ENCODE measurements around the gene ST6GALNAC2. TPM values are rescaled to one million over a fixed set of nuclear protein-coding genes. Genes with fewer than 3 reads are reported as not detected.

Gene ST6GALNAC2
- total and polyA plus RNA-seq, 10 of the 15 experiments (the other 5 are each of a cell fraction or from before 2014, with no cell fraction given), result 0.08 to 0.41 (median 0.23) TPM; not detected in 6

DNA sequence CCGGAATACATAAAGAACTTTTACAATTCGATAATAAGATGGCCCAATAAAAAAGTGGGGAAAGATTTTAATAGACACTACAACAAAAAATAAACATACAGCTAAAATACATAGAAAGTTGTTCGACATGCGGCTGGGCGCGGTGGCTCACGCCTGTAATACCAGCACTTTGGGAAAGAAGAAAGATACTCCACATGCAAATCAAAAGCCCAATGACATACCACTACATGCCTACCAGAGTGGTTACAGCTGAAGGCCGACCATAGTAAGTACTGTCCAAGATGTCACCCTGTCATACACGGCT, 36.5 kb downstream of the ST6GALNAC2 start:
- in situ Hi-C loops (cut with MboI) (no loop called here), intact Hi-C loops (cut with micrococcal nuclease; ENCODE audit: unreplicated experiment) (no loop called here)
- ChIA-PET CTCF (interaction anchor here (1.0 to 2.4 kb wide), 9 partner anchors 11 to 132 kb away, joined by 3 to 19 read pairs (median 4); no protein-coding TSS in a partner anchor), POLR2A (interaction anchor here (1.0 to 1.2 kb wide), 2 partner anchors 8 to 11 kb away, joined by 3 to 4 read pairs; no protein-coding TSS in a partner anchor), SMC1A (ENCODE audit: uncharacterized antibody, unreplicated experiment) (interaction anchor here (0.5 to 1.4 kb wide), 5 partner anchors 9 to 331 kb away, joined by 3 to 4 read pairs (median 3); no protein-coding TSS in a partner anchor), RAD21 (ENCODE audit: unreplicated experiment) (interaction anchor here (1.0 to 2.5 kb wide), 3 partner anchors 9 to 25 kb away, joined by 3 to 15 read pairs (median 3); no protein-coding TSS in a partner anchor)
- BruUV-seq (replicated peaks), result no TSS peak
- H3K36me3 ChIP-seq (ENCODE audit: control insufficient read depth in 2 of 2, insufficient read depth in 2 of 2, low read length in 1 of 2), result no peaks in the 10 kb centered on the region; a peak in 1 of 4 replicates
- H4K20me1 ChIP-seq (ENCODE audit: control insufficient read depth, insufficient read depth), result no peaks in the 10 kb centered on the region
- H3K27me3 ChIP-seq (replicated peaks in 1 of 2; ENCODE audit: control insufficient read depth in 2 of 2, insufficient read depth in 2 of 2, low read length in 1 of 2), result no peaks in the 10 kb centered on the region; a peak in 1 of 4 replicates
- H3K79me2 ChIP-seq (ENCODE audit: control insufficient read depth, insufficient read depth, low read length), result no peaks in the 10 kb centered on the region
- H3K4me1 ChIP-seq (ENCODE audit: control insufficient read depth, insufficient read depth, low read length), result no peaks in the 10 kb centered on the region; the same call in 1 of the 2 replicates
- 70% methylated on average over 9 of the region's 9 CpGs for WGBS (ENCODE audit: insufficient coverage, insufficient replicate concordance, low lambda C conversion rate, missing lambda C conversion rate)
- no peak overlapping the region for H3K4me3 ChIP-seq
- no peak overlapping the region for H2AFZ ChIP-seq (ENCODE audit: control insufficient read depth, low read depth, low read length)
- no peak overlapping the region for H3K4me2 ChIP-seq (ENCODE audit: control insufficient read depth, insufficient read depth)
- TF ChIP-seq CBX3 (IDR thresholded peaks at IDR 0.05; ENCODE audit: borderline replicate concordance, low read depth) (no peak), ASH2L (IDR thresholded peaks at IDR 0.05; ENCODE audit: borderline replicate concordance, low read depth) (no peak), BCL11A (IDR thresholded peaks at IDR 0.05; ENCODE audit: low read depth, low read length) (no peak), POU2F2 (IDR thresholded peaks at IDR 0.05; ENCODE audit: borderline replicate concordance, low read depth, low read length) (no peak), HCFC1 (IDR thresholded peaks at IDR 0.05; ENCODE audit: low read length) (no peak), ATF7 (IDR thresholded peaks at IDR 0.05; ENCODE audit: low read depth) (no peak), KAT2A (conservative IDR thresholded peaks at IDR 0.05; ENCODE audit: control insufficient read depth, low read depth, low read length) (no peak)
- H3K9ac ChIP-seq (ENCODE audit: control insufficient read depth, insufficient read depth, low read length), result no peak overlapping the region
- no peak overlapping the region for H3K27ac ChIP-seq (ENCODE audit: control insufficient read depth, insufficient read depth)
- no peaks in the 10 kb centered on the region for H3K9me3 ChIP-seq (replicated peaks; ENCODE audit: control insufficient read depth, insufficient read depth, low read length)
- DNase-seq (ENCODE audit: low read depth, low spot score) (no peak), FAIRE-seq (no peak), ATAC-seq (no peak)

Measured in GM12878 (cell line).